Mesenchymal stem cell (in vitro differentiated cells and primary cell): ENCODE results near the gene ZNF441.
"Not testable (repeated sequence)": the region's sequence is repeated elsewhere in the genome, so short reads cannot be mapped to it uniquely, and the experiment has no call there.

Source experiments
- DNase-seq: peaks from one replicate; pipeline ENCODE4 v3.0.0-alpha.2; 2013
- H2AFZ ChIP-seq: one replicate; pipeline ENCODE4 v1.6.1; 2013; ENCODE audit warnings: low read depth, mild to moderate bottlenecking, control low read depth, inconsistent platforms, low read length, moderate library complexity
- H2AK5ac ChIP-seq: 2 replicates; pipeline ENCODE4 v1.6.1; 2013; ENCODE audit warnings: low read length, moderate library complexity, mild to moderate bottlenecking, inconsistent platforms; ENCODE audit not compliant: severe bottlenecking
- H2BK120ac ChIP-seq: one replicate; pipeline ENCODE4 v1.6.1; 2013; ENCODE audit warnings: low read depth, mild to moderate bottlenecking, inconsistent platforms, low read length, moderate library complexity
- H2BK12ac ChIP-seq, 2 experiments: one replicate each; pipeline ENCODE4 v1.6.1; 2013; ENCODE audit warnings: inconsistent platforms in 2 of 2, low read length in 2 of 2, mild to moderate bottlenecking in 2 of 2, moderate library complexity in 2 of 2, control low read depth in 1 of 2
- H2BK15ac ChIP-seq: one replicate; pipeline ENCODE4 v1.6.1; 2013; ENCODE audit warnings: mild to moderate bottlenecking, low read depth, inconsistent platforms; ENCODE audit not compliant: poor library complexity, severe bottlenecking
- H2BK5ac ChIP-seq: 2 replicates; pipeline ENCODE4 v1.6.1; 2013; ENCODE audit warnings: low read depth, mild to moderate bottlenecking, low read length, control low read depth, inconsistent platforms; ENCODE audit not compliant: poor library complexity, severe bottlenecking
- H3K14ac ChIP-seq, 2 experiments: one replicate each; pipeline ENCODE4 v1.6.1; 2013; ENCODE audit warnings: inconsistent platforms in 2 of 2, low read length in 2 of 2, control low read depth in 1 of 2, mild to moderate bottlenecking in 1 of 2, moderate library complexity in 1 of 2
- H3K18ac ChIP-seq, 2 experiments: one replicate each; pipeline ENCODE4 v1.6.1; 2013; ENCODE audit warnings: inconsistent platforms in 2 of 2, low read length in 2 of 2, control low read depth in 1 of 2, low read depth in 1 of 2, mild to moderate bottlenecking in 1 of 2
- H3K23ac ChIP-seq, 2 experiments: one replicate each; pipeline ENCODE4 v1.6.1; 2013; ENCODE audit warnings: inconsistent platforms in 2 of 2, low read length in 2 of 2, mild to moderate bottlenecking in 2 of 2, moderate library complexity in 2 of 2, control low read depth in 1 of 2
- H3K27ac ChIP-seq: 2 replicates; pipeline ENCODE4 v1.5.1; 2013; ENCODE audit warnings: mild to moderate bottlenecking, moderate library complexity, low read length, control low read depth, inconsistent platforms; ENCODE audit not compliant: poor library complexity, severe bottlenecking
- H3K27me3 ChIP-seq, 2 experiments: 2 replicates each; pipeline versions ENCODE4 v1.6.1 to v1.7.0; 2013; ENCODE audit warnings: low read length in 2 of 2, mild to moderate bottlenecking in 2 of 2, moderate library complexity in 2 of 2, control low read depth in 1 of 2, inconsistent platforms in 1 of 2; ENCODE audit not compliant: control insufficient read depth in 1 of 2, insufficient read depth in 1 of 2
- H3K36me3 ChIP-seq, 2 experiments: 2 replicates each; pipeline versions ENCODE4 v1.6.1 to v1.7.0; 2013; ENCODE audit warnings: low read length in 2 of 2, control low read depth in 1 of 2, inconsistent platforms in 1 of 2, low read depth in 1 of 2, mild to moderate bottlenecking in 1 of 2; ENCODE audit not compliant: insufficient read depth in 2 of 2, control insufficient read depth in 1 of 2
- H3K4ac ChIP-seq, 2 experiments: one replicate each; pipeline ENCODE4 v1.6.1; 2013; ENCODE audit warnings: inconsistent platforms in 2 of 2, low read length in 2 of 2, mild to moderate bottlenecking in 2 of 2, moderate library complexity in 2 of 2, control low read depth in 1 of 2, low read depth in 1 of 2
- H3K4me1 ChIP-seq: 2 replicates; pipeline ENCODE4 v1.6.1; 2013; ENCODE audit warnings: low read depth, low read length, control low read depth; ENCODE audit not compliant: control insufficient read depth, insufficient read depth
- H3K4me2 ChIP-seq: 2 replicates; pipeline ENCODE4 v1.6.1; 2013; ENCODE audit warnings: low read length, mild to moderate bottlenecking, inconsistent platforms; ENCODE audit not compliant: poor library complexity, severe bottlenecking
- H3K4me3 ChIP-seq, 2 experiments: 2 replicates each; pipeline versions ENCODE4 v1.5.1 to v1.7.0; 2013; ENCODE audit warnings: low read length in 2 of 2, mild to moderate bottlenecking in 2 of 2, control low read depth in 1 of 2, low read depth in 1 of 2; ENCODE audit not compliant: insufficient read depth in 1 of 2
- H3K79me1 ChIP-seq: replicated peaks from 2 replicates; pipeline ENCODE4 v1.6.1; 2013; ENCODE audit warnings: mild to moderate bottlenecking, control low read depth, low read length, inconsistent platforms; ENCODE audit not compliant: poor library complexity, severe bottlenecking
- H3K9ac ChIP-seq: 2 replicates; pipeline ENCODE4 v1.7.0; 2013; ENCODE audit warnings: mild to moderate bottlenecking, low read length, moderate library complexity
- H3K9me3 ChIP-seq: 2 replicates; pipeline ENCODE4 v1.7.0; 2013; ENCODE audit warnings: mild to moderate bottlenecking, low read length; ENCODE audit not compliant: control insufficient read depth
- H4K8ac ChIP-seq: one replicate; pipeline ENCODE4 v1.6.1; 2013; ENCODE audit warnings: inconsistent platforms, mild to moderate bottlenecking, low read length, moderate library complexity
- H4K91ac ChIP-seq: one replicate; pipeline ENCODE4 v1.6.1; 2013; ENCODE audit warnings: mild to moderate bottlenecking, low read length, inconsistent platforms
- WGBS: methylation state at CpG from one replicate; pipeline ENCODE4 v1.1.7; 2013; ENCODE audit warnings: mixed read lengths; 5-methylcytosine and 5-hydroxymethylcytosine counted together

ZNF441 gene

DNA sequence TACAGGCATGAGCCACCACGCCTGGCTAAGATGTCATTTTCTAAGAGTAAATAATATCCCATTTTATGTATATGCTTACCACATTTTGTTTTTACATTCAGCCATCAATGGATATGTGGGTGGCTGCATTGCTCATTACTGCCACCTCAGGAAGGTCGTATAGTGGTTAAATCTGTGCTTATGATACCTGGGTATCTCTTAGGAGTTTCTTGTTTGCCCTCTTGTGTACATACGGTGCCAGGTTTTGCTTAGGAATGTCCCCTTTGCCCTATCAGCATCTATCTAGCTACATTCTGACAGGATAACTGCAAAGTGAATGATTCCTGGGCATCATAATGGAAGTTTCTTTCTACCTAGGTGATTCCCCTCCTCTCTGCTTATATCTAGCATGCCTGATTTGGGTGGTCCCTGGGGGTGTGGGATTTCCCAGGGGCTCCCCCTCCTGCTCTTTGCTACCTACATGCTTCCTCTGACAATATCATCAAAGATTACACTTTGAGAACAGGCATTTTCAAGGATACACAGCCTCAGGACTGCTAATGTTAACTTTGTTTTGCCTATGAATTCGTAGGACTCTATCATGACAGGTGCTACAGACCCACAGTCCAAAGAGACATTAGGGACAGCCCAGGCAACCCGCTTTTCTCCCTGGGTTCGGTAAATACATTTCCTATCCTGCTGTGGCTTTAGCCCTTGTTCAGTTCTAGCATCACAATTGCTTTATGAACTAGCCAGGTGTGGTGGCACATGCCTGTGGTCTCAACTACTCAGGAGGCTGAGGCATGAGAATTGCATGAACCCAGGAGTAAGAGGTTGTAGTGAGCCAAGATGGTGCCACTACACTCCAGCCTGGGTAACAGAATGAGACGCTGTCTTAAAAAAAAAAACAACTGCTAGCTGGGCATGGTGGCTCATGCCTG lies 62.4 kb downstream of the ZNF441 start:
- not testable (repeated sequence) for H2BK5ac ChIP-seq, H3K14ac ChIP-seq, H4K91ac ChIP-seq, H3K4me1 ChIP-seq, H4K8ac ChIP-seq, H3K9ac ChIP-seq, H2BK120ac ChIP-seq, H3K27ac ChIP-seq, DNase-seq, H3K4ac ChIP-seq, H3K27me3 ChIP-seq, H2AK5ac ChIP-seq, H2BK12ac ChIP-seq, H3K4me2 ChIP-seq, H2AFZ ChIP-seq, H3K18ac ChIP-seq, H3K23ac ChIP-seq, H3K4me3 ChIP-seq, H2BK15ac ChIP-seq
- 95% methylated on average over 6 of the region's 7 CpGs for WGBS
- H3K36me3 ChIP-seq = peaks cover 24 to 57% of the 10 kb centered on the region in 2 experiments
- peaks cover 76% of the 10 kb centered on the region for H3K9me3 ChIP-seq
- peaks cover 20% of the 10 kb centered on the region for H3K79me1 ChIP-seq

DNA sequence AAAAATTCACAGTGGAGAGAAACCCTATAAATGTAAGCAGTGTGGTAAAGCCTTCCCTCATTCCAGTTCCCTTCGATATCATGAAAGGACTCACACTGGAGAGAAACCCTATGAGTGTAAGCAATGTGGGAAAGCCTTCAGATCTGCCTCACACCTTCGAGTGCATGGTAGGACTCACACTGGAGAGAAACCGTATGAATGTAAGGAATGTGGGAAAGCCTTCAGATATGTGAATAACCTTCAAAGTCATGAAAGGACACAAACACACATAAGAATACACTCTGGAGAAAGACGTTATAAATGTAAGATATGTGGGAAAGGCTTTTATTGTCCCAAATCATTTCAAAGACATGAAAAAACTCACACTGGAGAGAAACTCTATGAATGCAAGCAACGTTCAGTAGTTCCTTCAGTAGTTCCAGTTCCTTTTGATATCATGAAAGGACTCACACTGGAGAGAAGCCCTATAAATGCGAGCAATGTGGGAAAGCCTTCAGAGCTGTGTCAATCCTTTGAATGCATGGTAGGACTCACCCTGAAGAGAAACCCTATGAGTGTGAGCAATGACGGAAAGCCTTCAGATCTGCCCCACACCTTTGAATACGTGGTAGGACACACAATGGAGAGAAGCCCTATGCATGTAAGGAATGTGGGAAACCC lies 65.6 kb downstream of the ZNF441 start:
- H3K4ac ChIP-seq = no peak overlapping the region
- H3K36me3 ChIP-seq = peaks cover 27 to 57% of the 10 kb centered on the region in 2 experiments
- peak overlapping the region in 1 of 2 experiments; percentile 57 for H3K4me3 ChIP-seq
- H3K79me1 ChIP-seq = peaks cover 14% of the 10 kb centered on the region
- no peak overlapping the region for H2AFZ ChIP-seq
- H3K4me2 ChIP-seq = no peak overlapping the region
- H3K27me3 ChIP-seq = no peaks in the 10 kb centered on the region
- H2BK120ac ChIP-seq = no peak overlapping the region
- H3K14ac ChIP-seq = no peak overlapping the region
- H3K27ac ChIP-seq = no peak overlapping the region
- 96% methylated on average over 4 of the region's 8 CpGs for WGBS
- H2AK5ac ChIP-seq = no peak overlapping the region
- no peak overlapping the region for H2BK12ac ChIP-seq
- H3K4me1 ChIP-seq = no peaks in the 10 kb centered on the region
- H3K9ac ChIP-seq = no peak overlapping the region
- no peak overlapping the region for H2BK15ac ChIP-seq
- no peak overlapping the region for H4K91ac ChIP-seq
- no peak overlapping the region for H3K23ac ChIP-seq
- peaks cover 93% of the 10 kb centered on the region for H3K9me3 ChIP-seq
- H2BK5ac ChIP-seq = no peak overlapping the region
- H4K8ac ChIP-seq = no peak overlapping the region
- no peak overlapping the region for H3K18ac ChIP-seq
- no peak for DNase-seq

- Histone ChIP-seq H3K4ac (no peak overlapping the region), H2AK5ac (no peak overlapping the region), H3K23ac (no peak overlapping the region), H3K79me1 (peaks cover 11% of the 10 kb centered on the region), H3K9me3 (peaks cover 85% of the 10 kb centered on the region), H3K9ac (no peak overlapping the region), H3K14ac (no peak overlapping the region), H3K36me3 (peaks cover 24 to 48% of the 10 kb centered on the region in 2 experiments), H4K8ac (no peak overlapping the region), H3K18ac (no peak overlapping the region), H3K4me3 (peak overlapping the region in 1 of 2 experiments; percentile 57), H3K4me1 (no peaks in the 10 kb centered on the region), H3K4me2 (no peak overlapping the region), H2BK5ac (no peak overlapping the region), H2AFZ (no peak overlapping the region), H4K91ac (no peak overlapping the region), H2BK12ac (no peak overlapping the region), H3K27me3 (no peaks in the 10 kb centered on the region), H3K27ac (no peak overlapping the region), H2BK15ac (no peak overlapping the region), H2BK120ac (no peak overlapping the region)
- WGBS = 100% methylated on average over 1 of the region's 2 CpGs
- DNase-seq = no peak
Measured at GRCh38 chr19:11833541-11833940, 66.7 kb downstream of the ZNF441 start.
